CD1c-positive myeloid dendritic cell (primary cell): ENCODE results near the gene FADS1.
A peak's percentile ranks its signal among the peaks of the same experiment; 100 is the strongest.

Experiments
- DNase-seq: peaks from one replicate; pipeline ENCODE4 v3.0.0-alpha.2; 2016; ENCODE audit errors: extremely low spot score

The FADS1 gene

GRCh38 chr11:61795459-61795858, 21.3 kb downstream of the FADS1 start:
- DNase-seq: no peak

- no peak for DNase-seq
Measured at GRCh38 chr11:61794579-61794978, 22.2 kb downstream of the FADS1 start.

- no peak for DNase-seq
Measured at GRCh38 chr11:61793829-61794204, 23.0 kb downstream of the FADS1 start.

- DNase-seq: no peak
Measured at GRCh38 chr11:61793083-61793828, 23.5 kb downstream of the FADS1 start.

GRCh38 chr11:61792310-61793082, 24.3 kb downstream of the FADS1 start, which contains the start of the genes FEN1 and TMEM258:
TSS of gene FEN1 (plus strand) at chr11:61792911. CDS start at chr11:61795362, 2,451 bp downstream.
TSS of gene TMEM258 (minus strand) at chr11:61792599. CDS start at chr11:61792558, 41 bp downstream.
- DNase-seq: peak; percentile 91

- DNase-seq: peak; percentile 77
Measured at GRCh38 chr11:61791737-61792309, 25.0 kb downstream of the FADS1 start.

- peak; percentile 44 for DNase-seq
Measured at GRCh38 chr11:61787928-61788491, 28.8 kb downstream of the FADS1 start.

GRCh38 chr11:61785837-61786402, 30.9 kb downstream of the FADS1 start:
- no peak for DNase-seq

GRCh38 chr11:61784506-61784805, 32.3 kb downstream of the FADS1 start:
- no peak for DNase-seq

- no peak for DNase-seq
Measured at GRCh38 chr11:61783717-61784505, 32.9 kb downstream of the FADS1 start.

GRCh38 chr11:61782841-61783240, 34.0 kb downstream of the FADS1 start:
- DNase-seq: no peak

- DNase-seq: no peak
Measured at GRCh38 chr11:61782299-61782698, 34.5 kb downstream of the FADS1 start.

- DNase-seq: no peak
Measured at GRCh38 chr11:61781585-61781984, 35.2 kb downstream of the FADS1 start.

- no peak for DNase-seq
Measured at GRCh38 chr11:61780581-61781162, 36.1 kb downstream of the FADS1 start.

GRCh38 chr11:61779666-61780525, 36.9 kb downstream of the FADS1 start:
- DNase-seq: no peak

- no peak for DNase-seq
Measured at GRCh38 chr11:61778920-61779650, 37.7 kb downstream of the FADS1 start.

GRCh38 chr11:61778357-61778886, 38.4 kb downstream of the FADS1 start:
- no peak for DNase-seq

GRCh38 chr11:61777234-61778090, 39.3 kb downstream of the FADS1 start:
- peak; percentile 43 for DNase-seq
